ENCODE measurements around the gene SND1.
A peak's percentile ranks its signal among the peaks of the same experiment; 100 is the strongest.

Gene SND1

DNA sequence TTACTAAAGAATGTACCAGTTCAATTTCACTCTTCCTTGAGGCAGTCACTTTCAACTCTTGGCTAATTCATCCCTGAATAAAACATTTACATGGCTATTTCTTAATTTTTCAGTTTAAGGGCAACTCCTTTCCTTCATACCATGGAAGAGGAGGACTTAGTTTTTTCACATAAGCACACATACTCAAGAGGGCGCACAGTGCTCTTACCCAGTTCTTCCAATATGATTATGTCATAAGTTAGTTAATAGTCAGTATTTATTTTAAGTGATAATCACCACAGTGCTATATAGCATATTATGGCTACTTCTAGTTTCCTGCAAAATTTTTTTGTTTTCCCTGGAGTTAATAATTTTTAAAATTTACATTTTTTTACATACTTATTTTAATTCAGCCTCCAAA, 58.6 kb downstream of the SND1 start:
- no peak overlapping the region for H2AFZ ChIP-seq (ENCODE audit: low read length)
- H3K27ac ChIP-seq (ENCODE audit: low read depth, low read length, poor library complexity, severe bottlenecking) = no peak overlapping the region
- H3K4me3 ChIP-seq (ENCODE audit: low read depth, low read length, poor library complexity, severe bottlenecking) = no peak overlapping the region
- H3F3A ChIP-seq (ENCODE audit: insufficient read depth, low read length) = no peaks in the 10 kb centered on the region
- H3K36me3 ChIP-seq (ENCODE audit: insufficient read depth, low read length) = peaks cover 98% of the 10 kb centered on the region
- H3K27me3 ChIP-seq (ENCODE audit: insufficient read depth, low read length) = no peaks in the 10 kb centered on the region
- no peaks in the 10 kb centered on the region for H4K20me1 ChIP-seq (ENCODE audit: insufficient read depth, low read length)
- H3K4me1 ChIP-seq (ENCODE audit: insufficient read depth, low read length, severe bottlenecking) = no peaks in the 10 kb centered on the region
- H3K9me3 ChIP-seq (ENCODE audit: low read length) = peaks cover 11% of the 10 kb centered on the region
- H3K79me2 ChIP-seq (ENCODE audit: insufficient read depth, low read length) = no peaks in the 10 kb centered on the region
- no peaks in the 10 kb centered on the region for H3K9me2 ChIP-seq (ENCODE audit: low read depth, low read length)
- TF ChIP-seq, protein P1, sequence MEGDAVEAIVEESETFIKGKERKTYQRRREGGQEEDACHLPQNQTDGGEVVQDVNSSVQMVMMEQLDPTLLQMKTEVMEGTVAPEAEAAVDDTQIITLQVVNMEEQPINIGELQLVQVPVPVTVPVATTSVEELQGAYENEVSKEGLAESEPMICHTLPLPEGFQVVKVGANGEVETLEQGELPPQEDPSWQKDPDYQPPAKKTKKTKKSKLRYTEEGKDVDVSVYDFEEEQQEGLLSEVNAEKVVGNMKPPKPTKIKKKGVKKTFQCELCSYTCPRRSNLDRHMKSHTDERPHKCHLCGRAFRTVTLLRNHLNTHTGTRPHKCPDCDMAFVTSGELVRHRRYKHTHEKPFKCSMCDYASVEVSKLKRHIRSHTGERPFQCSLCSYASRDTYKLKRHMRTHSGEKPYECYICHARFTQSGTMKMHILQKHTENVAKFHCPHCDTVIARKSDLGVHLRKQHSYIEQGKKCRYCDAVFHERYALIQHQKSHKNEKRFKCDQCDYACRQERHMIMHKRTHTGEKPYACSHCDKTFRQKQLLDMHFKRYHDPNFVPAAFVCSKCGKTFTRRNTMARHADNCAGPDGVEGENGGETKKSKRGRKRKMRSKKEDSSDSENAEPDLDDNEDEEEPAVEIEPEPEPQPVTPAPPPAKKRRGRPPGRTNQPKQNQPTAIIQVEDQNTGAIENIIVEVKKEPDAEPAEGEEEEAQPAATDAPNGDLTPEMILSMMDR (IDR thresholded peaks at IDR 0.05; ENCODE audit: low read length) = 0 out of 2 replicates have a peak, but pooled peaks have one; percentile 11
- TF ChIP-seq EZH2 (IDR thresholded peaks at IDR 0.05; ENCODE audit: borderline replicate concordance, low read length) = no peak
- H3K9ac ChIP-seq (ENCODE audit: low read length) = no peak overlapping the region
- no peak overlapping the region for H3K4me2 ChIP-seq (ENCODE audit: low read length)

DNA sequence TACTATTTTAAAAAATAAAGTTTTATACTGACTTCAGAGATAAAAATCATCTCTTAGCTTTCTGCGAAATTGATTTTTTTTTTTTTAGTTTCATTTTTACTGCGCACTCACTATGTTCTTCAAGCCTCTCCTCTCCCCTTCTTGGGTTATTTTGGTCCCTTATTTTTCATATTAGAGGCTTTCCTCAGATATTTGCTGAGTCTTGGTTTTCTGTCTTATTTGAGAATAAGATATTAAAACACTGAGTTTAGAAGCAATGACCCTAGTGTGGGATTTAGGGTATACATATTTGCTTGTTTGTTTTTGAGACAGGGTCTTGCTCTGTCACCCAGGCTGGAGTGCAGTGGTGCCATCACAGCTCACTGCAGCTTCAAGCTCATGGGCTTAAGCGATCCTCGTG, 59.9 kb downstream of the SND1 start:
- H3K9ac ChIP-seq (ENCODE audit: low read length) = no peak overlapping the region
- H2AFZ ChIP-seq (ENCODE audit: low read length) = no peak overlapping the region
- peaks cover 10% of the 10 kb centered on the region for H3K79me2 ChIP-seq (ENCODE audit: insufficient read depth, low read length)
- H3K4me2 ChIP-seq (ENCODE audit: low read length) = no peak overlapping the region
- TF ChIP-seq, protein P1 (IDR thresholded peaks at IDR 0.05; ENCODE audit: low read length) = no peak
- no peak for TF ChIP-seq EZH2 (IDR thresholded peaks at IDR 0.05; ENCODE audit: borderline replicate concordance, low read length)
- no peak overlapping the region for H3K27ac ChIP-seq (ENCODE audit: low read depth, low read length, poor library complexity, severe bottlenecking)
- H4K20me1 ChIP-seq (ENCODE audit: insufficient read depth, low read length) = no peaks in the 10 kb centered on the region
- H3K4me3 ChIP-seq (ENCODE audit: low read depth, low read length, poor library complexity, severe bottlenecking) = no peak overlapping the region
- no peaks in the 10 kb centered on the region for H3K9me2 ChIP-seq (ENCODE audit: low read depth, low read length)
- H3F3A ChIP-seq (ENCODE audit: insufficient read depth, low read length) = no peaks in the 10 kb centered on the region
- no peaks in the 10 kb centered on the region for H3K4me1 ChIP-seq (ENCODE audit: insufficient read depth, low read length, severe bottlenecking)
- H3K27me3 ChIP-seq (ENCODE audit: insufficient read depth, low read length) = no peaks in the 10 kb centered on the region
- H3K9me3 ChIP-seq (ENCODE audit: low read length) = peaks cover 11% of the 10 kb centered on the region
- peaks cover 99% of the 10 kb centered on the region for H3K36me3 ChIP-seq (ENCODE audit: insufficient read depth, low read length)

DNA sequence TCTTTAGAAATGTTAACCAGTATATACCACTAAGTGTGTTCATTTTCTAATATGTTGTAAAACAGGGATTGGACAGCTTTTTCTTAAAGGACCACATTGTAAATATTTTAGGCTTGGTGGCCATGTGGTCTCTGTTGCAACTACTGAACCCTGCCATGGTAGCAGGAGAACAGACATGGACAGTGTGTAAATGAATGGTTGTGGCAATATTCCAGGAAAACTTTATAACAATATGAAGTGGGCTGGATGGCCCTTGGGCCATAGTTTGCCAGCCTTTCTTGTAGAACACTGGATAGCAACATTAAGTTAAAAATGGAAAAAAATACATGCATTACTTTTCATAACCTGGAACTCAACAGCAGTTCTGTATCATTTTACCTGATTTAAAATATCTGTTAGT, 61.0 kb downstream of the SND1 start:
- H3K9ac ChIP-seq (ENCODE audit: low read length) = no peak overlapping the region
- no peaks in the 10 kb centered on the region for H3K9me2 ChIP-seq (ENCODE audit: low read depth, low read length)
- peaks cover 97% of the 10 kb centered on the region for H3K36me3 ChIP-seq (ENCODE audit: insufficient read depth, low read length)
- no peaks in the 10 kb centered on the region for H3F3A ChIP-seq (ENCODE audit: insufficient read depth, low read length)
- H3K4me3 ChIP-seq (ENCODE audit: low read depth, low read length, poor library complexity, severe bottlenecking) = no peak overlapping the region
- peaks cover 11% of the 10 kb centered on the region for H3K9me3 ChIP-seq (ENCODE audit: low read length)
- peaks cover 10% of the 10 kb centered on the region for H3K79me2 ChIP-seq (ENCODE audit: insufficient read depth, low read length)
- TF ChIP-seq, protein P1 (IDR thresholded peaks at IDR 0.05; ENCODE audit: low read length) = no peak
- no peak for TF ChIP-seq EZH2 (IDR thresholded peaks at IDR 0.05; ENCODE audit: borderline replicate concordance, low read length)
- H3K27ac ChIP-seq (ENCODE audit: low read depth, low read length, poor library complexity, severe bottlenecking) = no peak overlapping the region
- no peak overlapping the region for H2AFZ ChIP-seq (ENCODE audit: low read length)
- H4K20me1 ChIP-seq (ENCODE audit: insufficient read depth, low read length) = no peaks in the 10 kb centered on the region
- H3K4me2 ChIP-seq (ENCODE audit: low read length) = no peak overlapping the region
- H3K27me3 ChIP-seq (ENCODE audit: insufficient read depth, low read length) = no peaks in the 10 kb centered on the region
- H3K4me1 ChIP-seq (ENCODE audit: insufficient read depth, low read length, severe bottlenecking) = peaks cover 6% of the 10 kb centered on the region

All from OCI-LY1 (cell line).